Measurements from ENCODE around the gene UTS2. TPM values are rescaled to one million over a fixed set of nuclear protein-coding genes. Genes with fewer than 3 reads are reported as not detected.

Gene UTS2
- total RNA-seq, 2 experiments from 2014 or later: not detected

DNA sequence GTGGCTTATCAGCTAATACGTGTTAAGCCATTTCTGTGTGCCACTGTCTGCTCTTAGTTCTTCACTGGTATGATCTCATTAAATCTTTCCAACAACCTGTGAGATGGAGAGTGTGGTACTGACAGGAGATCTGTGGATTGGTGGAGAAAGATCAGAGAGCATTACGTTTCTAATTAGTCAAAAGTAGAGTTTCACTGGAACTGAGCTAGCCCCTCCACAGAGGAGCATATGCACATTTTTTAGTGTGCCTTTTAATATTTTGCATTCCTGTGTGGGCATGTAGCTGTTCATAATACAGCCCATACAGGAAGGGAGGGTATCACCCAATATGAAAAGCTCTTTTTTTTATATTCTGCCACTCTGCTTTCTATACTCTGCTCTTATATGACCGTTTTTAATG lies 31.6 kb downstream of the UTS2 start:
- Mint-ChIP-seq H3K4me3 (no peak overlapping the region), H3K9me3 (no peaks in the 10 kb centered on the region), H3K4me1 (ENCODE audit: low read depth) (no peaks in the 10 kb centered on the region), H3K36me3 (ENCODE audit: low read depth) (peaks cover 48% of the 10 kb centered on the region), H3K27me3 (no peaks in the 10 kb centered on the region), H3K27ac (no peak overlapping the region)
- DNase-seq: no peak
- ATAC-seq (ENCODE audit: poor library complexity): no peak
- Histone ChIP-seq H3K9me3 (ENCODE audit: control insufficient read depth in 1 of 2, insufficient read depth in 1 of 2, low read length in 2 of 2) (no peaks in the 10 kb centered on the region), H3K27me3 (ENCODE audit: control insufficient read depth in 1 of 2, insufficient read depth in 2 of 2, low read length in 2 of 2) (no peaks in the 10 kb centered on the region), H3K4me1 (ENCODE audit: insufficient read depth, low read length) (no peaks in the 10 kb centered on the region), H3K4me3 (ENCODE audit: low read length) (no peak overlapping the region), H3K36me3 (ENCODE audit: insufficient read depth, low read length) (peaks cover 6% of the 10 kb centered on the region), H3K27ac (ENCODE audit: low read depth in 1 of 2, low read length in 2 of 2) (no peak overlapping the region)
- TF ChIP-seq, protein P1, sequence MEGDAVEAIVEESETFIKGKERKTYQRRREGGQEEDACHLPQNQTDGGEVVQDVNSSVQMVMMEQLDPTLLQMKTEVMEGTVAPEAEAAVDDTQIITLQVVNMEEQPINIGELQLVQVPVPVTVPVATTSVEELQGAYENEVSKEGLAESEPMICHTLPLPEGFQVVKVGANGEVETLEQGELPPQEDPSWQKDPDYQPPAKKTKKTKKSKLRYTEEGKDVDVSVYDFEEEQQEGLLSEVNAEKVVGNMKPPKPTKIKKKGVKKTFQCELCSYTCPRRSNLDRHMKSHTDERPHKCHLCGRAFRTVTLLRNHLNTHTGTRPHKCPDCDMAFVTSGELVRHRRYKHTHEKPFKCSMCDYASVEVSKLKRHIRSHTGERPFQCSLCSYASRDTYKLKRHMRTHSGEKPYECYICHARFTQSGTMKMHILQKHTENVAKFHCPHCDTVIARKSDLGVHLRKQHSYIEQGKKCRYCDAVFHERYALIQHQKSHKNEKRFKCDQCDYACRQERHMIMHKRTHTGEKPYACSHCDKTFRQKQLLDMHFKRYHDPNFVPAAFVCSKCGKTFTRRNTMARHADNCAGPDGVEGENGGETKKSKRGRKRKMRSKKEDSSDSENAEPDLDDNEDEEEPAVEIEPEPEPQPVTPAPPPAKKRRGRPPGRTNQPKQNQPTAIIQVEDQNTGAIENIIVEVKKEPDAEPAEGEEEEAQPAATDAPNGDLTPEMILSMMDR (IDR thresholded peaks at IDR 0.05): no peak
- intact Hi-C loops (cut with DNase I, micrococcal nuclease): no loop called here
- ChIA-PET CTCF (interaction anchor here (0.5 to 1.0 kb wide), 2 partner anchors 13 to 237 kb away, joined by 3 read pairs; no protein-coding TSS in a partner anchor), POLR2A (no interaction called here)

DNA sequence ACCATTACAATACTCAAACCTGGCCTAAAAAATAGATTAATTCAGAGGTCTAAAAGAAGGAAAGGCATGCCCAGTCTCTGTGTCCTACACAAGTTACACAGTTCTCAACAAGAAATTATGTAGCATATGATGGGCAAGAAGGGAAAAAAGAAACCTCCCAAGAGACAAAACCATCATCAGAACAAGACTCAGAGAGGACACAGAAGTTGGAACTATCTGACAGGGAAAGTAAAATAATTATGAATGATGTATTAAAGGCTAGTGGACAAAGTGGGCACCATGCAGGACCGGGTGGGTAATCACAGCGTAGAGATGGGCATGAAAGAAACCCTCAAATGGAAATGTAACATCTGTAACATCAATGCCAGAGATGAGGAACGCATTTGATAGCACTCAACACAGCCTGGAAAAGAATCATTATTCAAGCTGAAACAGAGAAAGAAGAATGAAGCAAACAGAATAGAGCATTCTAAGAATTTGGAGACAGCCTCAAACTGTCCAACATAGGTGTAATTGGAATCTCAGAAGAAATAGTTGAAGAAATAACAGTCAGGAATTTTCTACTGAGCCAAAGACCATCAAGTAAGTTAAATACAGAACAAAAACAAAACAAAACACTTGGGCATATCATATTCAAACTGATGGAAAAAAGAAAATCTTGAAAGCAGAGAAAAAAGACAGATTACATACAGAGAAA lies 39.0 kb downstream of the UTS2 start:
- intact Hi-C loops (cut with DNase I, micrococcal nuclease): no loop called here

DNA sequence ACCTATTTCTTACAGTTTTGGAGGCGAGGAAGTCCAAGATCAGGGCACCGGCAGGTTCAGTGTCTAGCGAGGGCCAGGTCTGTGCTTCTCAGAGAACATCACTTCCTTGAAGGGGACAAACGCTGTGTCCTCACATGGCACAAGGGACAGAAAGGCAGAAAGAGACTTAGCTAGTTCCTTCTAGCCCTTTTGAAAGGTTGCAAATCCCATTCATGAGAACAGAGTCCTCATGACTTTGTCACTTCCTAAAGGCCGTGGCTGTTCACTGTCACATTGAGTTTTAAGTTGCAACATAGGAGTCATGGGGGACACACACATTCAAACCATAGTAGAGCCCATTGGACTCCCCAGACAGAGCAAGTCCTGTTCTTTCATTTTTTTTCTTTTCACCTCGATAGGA lies 41.4 kb downstream of the UTS2 start:
- no peaks in the 10 kb centered on the region for H3K27me3 ChIP-seq (ENCODE audit: control insufficient read depth in 1 of 2, insufficient read depth in 2 of 2, low read length in 2 of 2)
- no peak overlapping the region for H3K4me3 ChIP-seq (ENCODE audit: low read length)
- no peaks in the 10 kb centered on the region for H3K4me1 Mint-ChIP-seq (ENCODE audit: low read depth)
- ChIA-PET CTCF (interaction anchor here (0.9 kb wide), 1 partner anchor 9 kb away, joined by 3 read pairs; no protein-coding TSS in a partner anchor), POLR2A (no interaction called here)
- H3K9me3 Mint-ChIP-seq: peaks cover 11% of the 10 kb centered on the region
- H3K27ac ChIP-seq (ENCODE audit: low read depth in 1 of 2, low read length in 2 of 2): no peak overlapping the region
- TF ChIP-seq, protein P1 (IDR thresholded peaks at IDR 0.05): no peak
- no peaks in the 10 kb centered on the region for H3K27me3 Mint-ChIP-seq
- H3K36me3 Mint-ChIP-seq (ENCODE audit: low read depth): peaks cover 75% of the 10 kb centered on the region
- intact Hi-C loops (cut with DNase I, micrococcal nuclease): no loop called here
- peaks cover 19% of the 10 kb centered on the region for H3K36me3 ChIP-seq (ENCODE audit: insufficient read depth, low read length)
- peaks cover 0 to 14% of the 10 kb centered on the region in 2 experiments for H3K9me3 ChIP-seq (ENCODE audit: control insufficient read depth in 1 of 2, insufficient read depth in 1 of 2, low read length in 2 of 2)
- DNase-seq: peak in 1 of 14 experiments; percentile 16
- H3K4me1 ChIP-seq (ENCODE audit: insufficient read depth, low read length): no peaks in the 10 kb centered on the region
- no peak overlapping the region for H3K4me3 Mint-ChIP-seq
- no peak for ATAC-seq (ENCODE audit: poor library complexity)
- no peak overlapping the region for H3K27ac Mint-ChIP-seq

More for the DNA sequence above, 39.0 kb downstream of the UTS2 start:
- Mint-ChIP-seq H3K36me3 (ENCODE audit: low read depth) (peaks cover 57% of the 10 kb centered on the region), H3K27me3 (no peaks in the 10 kb centered on the region), H3K4me1 (ENCODE audit: low read depth) (no peaks in the 10 kb centered on the region), H3K9me3 (peaks cover 11% of the 10 kb centered on the region), H3K4me3 (no peak overlapping the region), H3K27ac (no peak overlapping the region)
- TF ChIP-seq, protein P1 (IDR thresholded peaks at IDR 0.05): no peak
- Histone ChIP-seq H3K4me1 (ENCODE audit: insufficient read depth, low read length) (no peaks in the 10 kb centered on the region), H3K27ac (ENCODE audit: low read depth in 1 of 2, low read length in 2 of 2) (no peak overlapping the region), H3K36me3 (ENCODE audit: insufficient read depth, low read length) (peaks cover 19% of the 10 kb centered on the region), H3K4me3 (ENCODE audit: low read length) (no peak overlapping the region), H3K9me3 (ENCODE audit: control insufficient read depth in 1 of 2, insufficient read depth in 1 of 2, low read length in 2 of 2) (peaks cover 0 to 14% of the 10 kb centered on the region in 2 experiments), H3K27me3 (ENCODE audit: control insufficient read depth in 1 of 2, insufficient read depth in 2 of 2, low read length in 2 of 2) (no peaks in the 10 kb centered on the region)
- ATAC-seq (ENCODE audit: poor library complexity) (no peak), DNase-seq (no peak)
- ChIA-PET CTCF (no interaction called here), POLR2A (no interaction called here)
